Activated naive CD4-positive, alpha-beta T cell treated with anti-CD3 and anti-CD28 coated beads, Interleukin-2, amount 50 U/mL, for 72 hours (primary cell): ENCODE measurements around the gene TMEM175. TPM values are rescaled to one million over a fixed set of nuclear protein-coding genes. Genes with fewer than 3 reads are reported as not detected.
A peak's percentile ranks its signal among the peaks of the same experiment; 100 is the strongest.

Experiments used
- ATAC-seq, 2 donors: fragments of 150-1000 bp; cut with Tn5 transposase; 2 replicates each; pipeline ENCODE4 v1.10.0; 2021; ENCODE audit warnings: mild to moderate bottlenecking in 2 of 2, moderate library complexity in 2 of 2
- DNase-seq, 2 donors: peaks; one replicate each; pipeline ENCODE4 v3.0.0; 2021 to 2022; ENCODE audit warnings: low spot score in 2 of 2
- H3K27ac Mint-ChIP-seq, 2 donors: one replicate each; pipeline ENCODE4 v1.8.0; 2022; ENCODE audit warnings: mild to moderate bottlenecking in 2 of 2, mixed read lengths in 2 of 2
- H3K36me3 Mint-ChIP-seq, 2 donors: one replicate each; pipeline ENCODE4 v1.8.0; 2022; ENCODE audit warnings: mixed read lengths in 2 of 2
- H3K9me3 Mint-ChIP-seq, 2 donors: one replicate each; pipeline ENCODE4 v1.8.0; 2022; ENCODE audit warnings: mixed read lengths in 2 of 2
- total RNA-seq, 2 donors: library from RNA; stranded (reverse); gene quantifications; one replicate each; pipeline ENCODE4 v1.2.3, GENCODE V29; 2022

The TMEM175 gene
- total RNA-seq, 2 donors from 2014 or later, result 12.1 to 13.9 TPM

DNA sequence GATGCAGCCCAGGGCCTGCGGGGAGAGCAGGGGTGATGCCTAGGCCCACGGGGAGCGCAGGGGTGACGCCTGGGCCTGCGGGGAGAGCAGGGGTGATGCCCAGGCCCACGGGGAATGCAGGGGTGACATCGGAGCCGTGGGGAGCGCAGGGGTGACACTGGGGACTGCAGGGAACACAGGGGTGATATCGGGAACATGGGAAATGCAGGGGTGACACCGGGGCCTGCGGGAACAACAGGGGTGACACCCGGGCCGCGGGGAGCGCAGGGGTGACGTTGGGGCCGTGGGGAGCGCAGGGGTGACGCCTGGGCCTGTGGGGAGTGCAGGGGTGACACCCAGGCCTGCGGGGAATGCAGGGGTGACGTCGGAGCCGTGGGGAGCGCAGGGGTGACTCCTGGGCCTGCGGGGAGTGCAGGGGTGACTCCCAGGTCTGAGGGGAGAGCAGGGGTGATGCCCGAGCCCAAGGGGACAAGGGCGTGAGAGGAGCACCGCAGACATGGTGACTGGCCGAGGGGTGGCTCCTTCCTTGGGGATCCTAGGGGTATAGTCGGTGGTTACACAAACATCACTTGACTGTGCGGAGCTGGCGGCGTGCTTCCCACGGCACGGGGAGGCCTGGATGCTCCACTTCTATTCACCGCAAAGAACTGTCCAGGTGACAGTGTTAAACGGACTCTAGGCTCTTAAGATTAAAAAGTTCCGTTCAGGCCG is 38.1 kb upstream of the TMEM175 start:
- ATAC-seq, result no peak

DNA sequence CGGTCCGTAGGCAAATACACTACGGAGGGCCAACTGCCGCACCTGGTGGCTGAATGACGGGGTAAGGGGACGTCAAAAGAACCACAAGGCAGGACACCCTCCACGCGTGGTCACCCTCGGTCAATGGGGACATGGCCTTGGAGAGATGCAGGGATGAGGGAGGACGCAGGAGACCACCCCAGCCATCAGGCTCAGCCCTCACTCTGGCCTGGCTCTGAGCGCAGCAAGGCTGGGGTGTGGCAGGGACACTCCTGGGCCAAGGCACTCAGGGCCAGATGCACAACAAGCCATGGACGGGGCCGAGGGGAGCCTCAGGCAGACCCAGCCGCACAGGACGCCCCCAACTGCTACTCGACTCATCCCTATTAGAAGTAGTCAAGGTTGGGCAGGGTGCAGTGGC is 36.7 kb upstream of the TMEM175 start:
- no peak for ATAC-seq

More for the DNA sequence above, 38.1 kb upstream of the TMEM175 start:
- Mint-ChIP-seq H3K9me3 (no peaks in the 10 kb centered on the region), H3K36me3 (peaks cover 0 to 4% of the 10 kb centered on the region in 2 donors), H3K27ac (peak overlapping the region in 1 of 2 donors; percentile 9)
- DNase-seq, result no peak

DNA sequence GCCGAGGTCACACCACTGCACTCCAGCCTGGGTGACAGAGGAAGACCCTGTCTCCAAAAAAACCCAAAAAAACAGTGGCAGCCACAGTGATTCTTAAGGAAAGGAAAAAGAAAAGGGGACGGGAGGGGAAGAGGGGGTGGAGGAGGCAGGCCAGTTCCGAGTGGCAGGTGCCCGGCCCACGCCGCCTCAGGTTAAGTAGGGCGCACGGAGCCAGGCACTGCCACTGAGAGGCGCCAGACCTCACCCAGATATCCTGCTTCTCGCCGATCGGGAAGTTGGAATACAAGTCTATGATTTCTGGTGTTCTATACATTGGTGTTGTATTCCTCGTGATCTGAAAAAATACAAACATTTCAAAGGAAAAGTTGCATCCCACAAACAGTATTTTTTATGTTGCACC is 36.0 kb upstream of the TMEM175 start:
- peak overlapping the region in 1 of 2 donors; percentile 14 for H3K27ac Mint-ChIP-seq
- DNase-seq, result no peak
- ATAC-seq, result no peak
- no peaks in the 10 kb centered on the region for H3K9me3 Mint-ChIP-seq
- H3K36me3 Mint-ChIP-seq, result peaks cover 0 to 4% of the 10 kb centered on the region in 2 donors

More for the DNA sequence above, 36.7 kb upstream of the TMEM175 start:
- no peak for DNase-seq
- Mint-ChIP-seq H3K9me3 (no peaks in the 10 kb centered on the region), H3K27ac (no peak overlapping the region), H3K36me3 (peaks cover 0 to 4% of the 10 kb centered on the region in 2 donors)

DNA sequence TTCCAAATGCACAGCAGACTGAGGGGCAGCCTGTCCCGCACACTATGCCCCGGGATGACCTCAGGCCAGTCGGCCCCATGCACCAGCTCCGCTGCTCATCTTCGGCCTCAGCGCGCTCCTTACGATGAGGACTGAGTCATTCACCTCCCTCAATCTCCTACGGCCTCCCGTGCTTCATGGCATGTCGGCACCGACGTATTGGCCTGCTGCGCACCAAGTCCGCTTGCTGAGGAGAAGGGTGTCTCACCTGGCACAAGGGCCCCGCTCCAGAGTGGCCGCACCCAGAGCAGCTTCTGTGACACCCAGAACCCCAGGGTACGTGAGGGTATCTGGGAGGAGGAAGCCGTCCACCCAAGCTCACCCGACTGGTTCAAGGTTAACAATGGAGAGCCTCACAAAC is 35.6 kb upstream of the TMEM175 start:
- H3K27ac Mint-ChIP-seq, result peak overlapping the region in 1 of 2 donors; percentile 37
- ATAC-seq, result no peak
- H3K36me3 Mint-ChIP-seq, result peaks cover 0 to 4% of the 10 kb centered on the region in 2 donors
- H3K9me3 Mint-ChIP-seq, result no peaks in the 10 kb centered on the region
- DNase-seq, result no peak

DNA sequence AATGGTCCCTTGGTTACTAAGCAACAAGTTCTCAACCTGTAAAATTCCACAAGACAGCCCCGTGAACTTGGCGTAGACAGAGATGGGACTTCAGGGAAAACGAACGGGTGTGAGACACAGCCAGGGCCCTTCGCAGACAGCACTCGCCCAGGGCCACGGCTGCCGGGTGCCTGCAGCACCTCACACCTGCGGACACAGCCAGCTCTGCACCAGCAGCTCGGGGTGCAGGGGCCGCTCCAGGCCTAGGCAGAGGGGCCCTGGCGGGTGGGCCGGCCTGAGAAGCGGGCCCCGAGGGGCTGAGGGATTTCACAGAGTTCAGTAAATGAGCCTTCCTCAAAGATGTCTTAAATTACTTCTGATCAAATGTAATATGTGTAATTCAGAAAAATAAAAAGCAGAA is 34.1 kb upstream of the TMEM175 start:
- Mint-ChIP-seq H3K9me3 (no peaks in the 10 kb centered on the region), H3K27ac (no peak overlapping the region), H3K36me3 (peaks cover 0 to 4% of the 10 kb centered on the region in 2 donors)
- DNase-seq, result no peak
- no peak for ATAC-seq

DNA sequence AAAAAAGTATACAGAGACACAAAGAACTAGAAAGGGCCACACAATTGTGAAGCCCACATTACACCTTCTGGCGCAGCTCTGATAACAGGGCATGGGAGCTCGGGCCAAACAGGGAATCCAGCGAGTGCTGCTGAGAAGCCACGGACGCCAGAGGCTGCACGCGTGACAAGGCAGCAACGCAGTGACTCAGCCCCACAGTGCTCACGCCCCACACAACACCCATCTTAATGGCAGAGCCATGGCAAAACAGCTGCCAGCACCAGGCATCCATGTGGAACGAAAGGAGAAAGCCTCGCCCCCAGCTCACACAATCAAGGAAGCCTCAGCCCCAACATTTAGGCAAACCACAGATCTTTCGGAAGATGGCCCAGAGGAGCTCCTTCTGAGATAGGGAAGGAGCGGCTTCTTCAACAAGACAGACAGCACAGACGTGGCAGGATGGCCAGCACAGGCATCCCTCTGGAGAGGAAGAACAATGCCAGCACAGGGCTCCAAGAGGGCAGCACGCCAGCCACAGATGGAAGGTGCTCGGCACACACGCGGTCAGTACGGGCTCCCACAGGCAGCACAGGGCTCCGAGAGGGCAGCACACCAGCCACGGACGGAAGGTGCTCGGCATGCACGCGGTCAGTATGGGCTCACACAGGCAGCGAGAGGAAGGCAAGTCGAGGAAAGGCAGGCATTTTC is 33.2 kb upstream of the TMEM175 start:
- ATAC-seq (no peak), DNase-seq (no peak)
- peak overlapping the region; percentile 36 to 80 for H3K27ac Mint-ChIP-seq
- H3K36me3 Mint-ChIP-seq, result peaks cover 0 to 4% of the 10 kb centered on the region in 2 donors
- H3K9me3 Mint-ChIP-seq, result no peaks in the 10 kb centered on the region

DNA sequence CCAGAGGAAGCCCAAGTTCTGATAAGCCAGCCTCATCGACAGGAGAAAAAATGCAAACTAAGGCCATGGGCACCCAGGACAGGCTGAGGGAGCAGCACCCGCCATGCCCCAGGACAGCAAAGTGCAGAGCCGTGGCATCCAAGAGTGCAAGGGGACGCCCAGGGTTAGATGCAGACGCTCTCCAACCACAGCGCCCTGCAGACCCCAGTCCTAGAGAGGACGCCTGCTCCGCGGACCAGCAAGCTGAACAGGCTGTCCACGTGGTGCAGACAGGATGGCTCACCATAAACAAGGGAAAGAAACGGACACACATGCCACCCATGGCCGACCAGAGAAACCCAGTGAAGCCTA is 32.7 kb upstream of the TMEM175 start:
- no peaks in the 10 kb centered on the region for H3K9me3 Mint-ChIP-seq
- ATAC-seq (no peak), DNase-seq (no peak)
- peak overlapping the region in 1 of 2 donors; percentile 36 for H3K27ac Mint-ChIP-seq
- H3K36me3 Mint-ChIP-seq, result peaks cover 0 to 4% of the 10 kb centered on the region in 2 donors

DNA sequence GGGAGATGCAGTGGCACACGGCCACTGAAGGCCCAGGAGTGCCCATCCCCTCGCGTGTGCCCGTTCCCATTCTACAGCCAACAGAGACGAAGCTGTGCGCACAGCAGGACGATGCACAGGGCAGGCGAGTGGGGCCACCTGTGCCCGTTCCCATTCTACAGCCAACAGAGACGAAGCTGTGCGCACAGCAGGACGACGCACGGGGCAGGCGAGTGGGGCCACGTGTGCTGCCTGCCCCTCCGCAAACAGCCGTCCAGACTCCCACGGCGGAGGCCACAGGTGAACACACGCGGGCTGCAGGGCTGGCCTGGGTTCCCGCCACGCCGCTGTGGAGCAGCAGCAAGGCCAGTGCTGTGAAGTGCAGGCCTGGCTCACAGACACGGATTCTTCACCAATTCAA is 32.2 kb upstream of the TMEM175 start:
- peaks cover 2 to 4% of the 10 kb centered on the region in 2 donors for H3K36me3 Mint-ChIP-seq
- no peaks in the 10 kb centered on the region for H3K9me3 Mint-ChIP-seq
- no peak for ATAC-seq
- DNase-seq, result no peak
- peak overlapping the region in 1 of 2 donors; percentile 36 for H3K27ac Mint-ChIP-seq

DNA sequence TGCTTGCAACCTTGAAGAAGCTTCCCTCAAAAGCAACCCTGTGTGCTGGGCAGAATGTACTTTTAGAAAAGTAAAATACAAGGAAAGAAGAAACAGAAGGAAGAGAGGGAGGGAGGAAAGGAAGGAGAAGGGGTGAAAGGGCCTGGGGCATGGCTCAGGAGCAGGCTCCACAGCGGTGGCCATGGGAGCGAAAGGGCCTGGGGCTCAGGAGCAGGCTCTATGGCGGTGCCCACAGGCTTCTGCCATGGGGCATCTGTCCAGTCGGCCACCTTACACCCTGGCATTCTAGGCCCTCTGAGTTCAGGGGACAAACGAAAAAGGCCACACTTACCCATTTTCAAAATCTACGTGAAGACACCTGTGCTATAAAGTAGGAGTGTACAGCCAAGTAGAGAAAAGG is 31.5 kb upstream of the TMEM175 start:
- Mint-ChIP-seq H3K27ac (no peak overlapping the region), H3K36me3 (peaks cover 4 to 8% of the 10 kb centered on the region in 2 donors), H3K9me3 (no peaks in the 10 kb centered on the region)
- no peak for ATAC-seq
- DNase-seq, result no peak

DNA sequence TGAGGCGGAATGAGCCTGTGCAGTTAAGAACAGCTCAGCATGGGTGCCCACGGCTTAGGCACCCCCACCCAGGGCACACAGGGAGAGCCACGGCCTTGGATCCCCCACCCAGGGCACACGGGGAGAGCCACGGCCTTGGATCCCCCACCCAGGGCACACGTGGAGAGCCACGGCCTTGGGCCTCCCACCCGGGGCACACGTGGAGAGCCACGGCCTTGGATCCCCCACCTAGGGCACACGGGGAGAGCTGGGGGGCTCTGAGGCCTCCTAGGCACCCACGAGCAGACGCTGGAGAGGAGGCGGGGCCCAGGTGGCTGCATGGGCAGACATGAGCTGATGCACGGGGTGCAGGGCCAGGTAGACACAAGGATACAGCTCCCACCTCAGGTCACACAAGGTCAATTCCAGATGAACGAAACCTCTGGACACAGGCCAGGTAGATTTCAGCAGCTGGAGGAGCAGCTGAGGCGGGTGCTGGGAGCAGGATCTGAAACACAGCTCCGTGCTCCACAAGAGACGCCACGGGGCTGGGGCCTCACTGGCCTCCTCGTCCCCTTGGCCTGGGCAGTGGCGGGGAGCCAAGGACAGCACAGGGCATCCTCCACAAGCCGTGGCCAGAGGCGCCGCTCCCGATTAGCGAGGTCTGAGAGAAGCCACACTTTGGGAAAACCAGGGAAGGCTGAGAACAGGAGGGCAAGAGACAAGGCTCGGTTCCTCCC is 30.9 kb upstream of the TMEM175 start:
- peaks cover 4 to 13% of the 10 kb centered on the region in 2 donors for H3K36me3 Mint-ChIP-seq
- no peaks in the 10 kb centered on the region for H3K9me3 Mint-ChIP-seq
- DNase-seq (no peak), ATAC-seq (no peak)
- H3K27ac Mint-ChIP-seq, result no peak overlapping the region

DNA sequence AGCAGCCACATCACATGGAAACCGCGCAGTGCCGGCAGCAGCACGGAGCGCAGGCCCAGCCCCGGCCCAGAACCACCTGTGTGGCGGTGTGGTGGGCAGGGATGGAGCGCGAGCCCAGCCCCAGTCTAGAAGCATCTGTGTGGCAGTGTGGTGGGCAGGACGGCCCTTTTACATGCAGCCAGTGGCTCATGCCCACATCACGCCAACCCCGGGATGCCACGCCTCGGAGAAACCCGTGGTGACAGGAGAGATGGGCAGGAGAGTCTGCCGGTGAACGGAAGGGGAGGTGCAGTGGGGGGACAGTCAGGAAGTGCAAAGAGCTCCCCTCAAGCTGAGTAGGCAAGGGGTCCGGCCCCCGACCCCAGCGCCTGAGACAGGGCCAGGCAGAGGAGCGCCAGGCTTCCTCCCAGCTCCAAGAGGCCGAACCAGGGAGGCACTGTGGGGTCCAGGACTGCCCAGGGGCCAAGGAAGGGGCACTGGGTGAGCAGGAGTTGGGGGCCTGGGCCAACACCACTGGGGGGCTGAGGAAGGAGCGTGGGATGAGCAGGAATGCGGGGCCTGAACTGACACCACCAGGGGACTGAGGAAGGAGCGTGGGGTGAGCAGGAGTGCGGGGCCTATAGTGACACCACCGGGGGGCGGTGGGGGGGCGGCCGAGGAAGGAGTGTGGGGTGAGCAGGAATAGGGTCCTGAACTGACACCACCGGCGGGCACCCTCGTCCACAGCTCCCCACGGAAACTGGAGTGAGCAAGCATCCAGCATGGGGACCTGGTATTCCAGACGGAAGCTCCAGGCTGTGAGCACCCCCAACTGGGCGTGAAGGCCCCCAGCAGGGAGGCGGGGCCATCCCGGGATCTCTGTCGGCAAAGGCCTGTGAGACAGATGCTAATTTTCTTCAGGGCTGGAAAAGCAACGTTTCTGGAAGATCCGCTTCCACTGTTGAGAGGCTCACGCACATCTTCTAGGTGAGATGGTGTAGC is 28.9 kb upstream of the TMEM175 start:
- DNase-seq (no peak), ATAC-seq (no peak)
- no peaks in the 10 kb centered on the region for H3K9me3 Mint-ChIP-seq
- peaks cover 0 to 20% of the 10 kb centered on the region in 2 donors for H3K36me3 Mint-ChIP-seq
- H3K27ac Mint-ChIP-seq, result peak overlapping the region in 1 of 2 donors; percentile 43

DNA sequence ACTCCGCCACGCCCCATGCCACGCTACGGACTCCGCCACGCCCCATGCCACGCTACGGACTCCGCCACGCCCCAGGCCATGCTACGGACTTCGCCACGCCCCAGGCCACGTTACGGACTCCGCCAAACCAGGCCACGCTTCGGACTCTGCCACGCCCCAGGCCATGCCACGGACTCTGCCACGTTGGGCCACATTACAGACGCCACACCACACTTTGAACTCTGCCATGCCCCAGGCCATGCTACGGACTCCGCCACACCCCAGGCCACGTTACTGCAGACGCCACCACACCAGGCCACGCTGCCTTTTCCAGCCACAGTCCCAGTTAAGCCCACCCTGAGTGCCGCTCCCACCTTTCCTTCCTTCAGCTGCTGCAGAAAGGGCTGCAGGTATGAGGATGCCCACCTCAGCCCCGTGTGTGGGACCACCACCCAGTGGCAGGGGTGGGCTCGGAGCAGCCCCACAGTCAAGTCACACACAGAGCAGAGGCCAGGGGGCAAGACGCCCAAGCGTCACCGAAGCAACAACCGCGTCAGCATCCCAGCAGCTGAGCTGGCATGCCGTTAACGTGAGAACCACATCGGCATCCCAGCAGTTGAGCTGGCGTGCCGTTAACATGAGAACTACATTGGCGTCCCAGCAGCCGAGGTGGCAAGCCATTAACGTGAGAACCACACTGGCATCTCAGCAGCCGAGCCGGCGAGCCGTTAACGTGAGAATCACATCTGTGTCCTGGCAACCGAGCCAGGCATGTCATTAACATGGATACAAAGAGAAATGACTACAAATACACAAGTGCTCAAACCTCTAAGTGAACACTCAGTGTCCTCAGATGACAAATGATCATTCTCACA is 26.5 kb upstream of the TMEM175 start:
- H3K27ac Mint-ChIP-seq, result peak overlapping the region in 1 of 2 donors; percentile 60

DNA sequence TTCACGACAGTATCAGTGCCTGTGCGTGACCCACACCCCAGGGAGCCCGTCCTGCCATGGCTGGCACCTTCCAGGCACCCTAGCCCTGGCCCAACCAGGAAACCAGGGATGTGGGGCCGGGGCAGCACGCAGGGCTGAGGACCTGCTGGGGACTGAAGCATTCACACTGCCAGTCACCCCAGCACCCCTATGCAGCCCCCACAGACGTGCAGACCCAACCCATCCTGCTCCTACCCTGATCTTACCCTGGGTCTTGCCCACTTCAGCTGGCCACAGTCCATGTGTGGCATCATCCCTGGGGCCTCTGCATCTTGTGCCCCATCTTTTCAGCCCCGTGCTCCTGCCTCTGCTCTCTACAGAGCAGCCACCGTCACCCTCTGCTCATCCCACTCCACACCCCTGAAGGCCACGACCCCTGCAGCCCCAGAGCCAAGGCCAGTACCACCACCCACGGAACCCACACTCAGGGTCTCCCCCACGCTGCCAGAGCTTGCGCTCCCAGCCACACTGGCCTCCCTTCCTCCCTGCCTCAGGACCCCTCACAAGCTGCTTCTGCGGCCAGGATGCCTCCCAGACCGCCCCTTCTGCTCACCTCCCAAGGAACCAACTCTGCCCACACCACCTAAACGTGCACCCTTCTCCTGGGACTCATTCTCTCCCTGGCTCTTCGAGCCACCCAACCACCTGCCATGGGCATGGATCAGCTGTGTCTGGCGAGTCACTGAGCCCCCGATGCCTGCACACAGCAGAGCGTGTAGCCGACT is 25.7 kb upstream of the TMEM175 start:
- no peaks in the 10 kb centered on the region for H3K9me3 Mint-ChIP-seq
- H3K36me3 Mint-ChIP-seq, result peaks cover 1 to 20% of the 10 kb centered on the region in 2 donors
- ATAC-seq (no peak), DNase-seq (no peak)
- H3K27ac Mint-ChIP-seq, result peak overlapping the region in 1 of 2 donors; percentile 87

More for the DNA sequence above, 26.5 kb upstream of the TMEM175 start:
- ATAC-seq (no peak), DNase-seq (no peak)
- Mint-ChIP-seq H3K36me3 (peaks cover 0 to 20% of the 10 kb centered on the region in 2 donors), H3K9me3 (no peaks in the 10 kb centered on the region)

DNA sequence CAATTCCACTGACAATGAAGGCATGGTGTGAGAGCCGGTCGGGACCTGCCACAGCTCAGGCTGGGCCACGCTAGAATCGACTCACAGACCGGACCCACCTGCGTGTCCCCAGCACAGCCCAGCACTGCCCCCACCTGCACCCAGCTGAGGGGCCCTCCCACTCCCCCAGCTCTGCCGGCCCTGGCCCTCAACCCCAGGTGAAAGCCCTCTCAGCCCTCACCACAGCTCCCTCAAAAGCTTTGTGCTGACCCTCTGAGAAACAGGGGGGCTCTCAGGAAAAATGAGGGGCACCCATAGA is 25.2 kb upstream of the TMEM175 start:
- no peak for DNase-seq
- ATAC-seq, result no peak
- Mint-ChIP-seq H3K9me3 (no peaks in the 10 kb centered on the region), H3K36me3 (peaks cover 5 to 20% of the 10 kb centered on the region in 2 donors), H3K27ac (no peak overlapping the region)
